Fibroblast of gingiva (primary cell): ENCODE measurements around the gene HOMER1.

ENCODE experiments used
- DNase-seq: peaks from one replicate; pipeline ENCODE4 v3.0.0-alpha.2; 2011; ENCODE audit warnings: low read depth

Gene HOMER1

GRCh38 chr5:79513704-79514390, at the start of gene HOMER1:
Gene HOMER1, minus strand, starts transcription at chr5:79514134. Its CDS starts 1,360 bp downstream, at chr5:79512774.
- peak; percentile 75 for DNase-seq

GRCh38 chr5:79563247-79563590, 49.3 kb upstream of the HOMER1 start:
- no peak for DNase-seq

GRCh38 chr5:79562351-79563246, 48.7 kb upstream of the HOMER1 start:
- DNase-seq = peak; percentile 76

- no peak for DNase-seq
Measured at GRCh38 chr5:79561525-79561893, 47.6 kb upstream of the HOMER1 start.

- DNase-seq = no peak
Measured at GRCh38 chr5:79560771-79561524, 47.0 kb upstream of the HOMER1 start.

GRCh38 chr5:79555418-79555817, 41.5 kb upstream of the HOMER1 start:
- no peak for DNase-seq

- DNase-seq = peak; percentile 79
Measured at GRCh38 chr5:79552984-79553383, 39.0 kb upstream of the HOMER1 start.

- DNase-seq = no peak
Measured at GRCh38 chr5:79547982-79548381, 34.0 kb upstream of the HOMER1 start.

- no peak for DNase-seq
Measured at GRCh38 chr5:79547429-79547822, 33.5 kb upstream of the HOMER1 start.

GRCh38 chr5:79546782-79547428, 33.0 kb upstream of the HOMER1 start:
- DNase-seq = peak; percentile 83

GRCh38 chr5:79544131-79544530, 30.2 kb upstream of the HOMER1 start:
- DNase-seq = no peak

- no peak for DNase-seq
Measured at GRCh38 chr5:79540939-79541338, 27.0 kb upstream of the HOMER1 start.

- no peak for DNase-seq
Measured at GRCh38 chr5:79536193-79536906, 22.4 kb upstream of the HOMER1 start.

- no peak for DNase-seq
Measured at GRCh38 chr5:79535477-79536192, 21.7 kb upstream of the HOMER1 start.

- DNase-seq = no peak
Measured at GRCh38 chr5:79529110-79529509, 15.2 kb upstream of the HOMER1 start.

GRCh38 chr5:79527431-79527830, 13.5 kb upstream of the HOMER1 start:
- DNase-seq = no peak

GRCh38 chr5:79526928-79527327, 13.0 kb upstream of the HOMER1 start:
- DNase-seq = no peak

GRCh38 chr5:79526493-79526892, 12.6 kb upstream of the HOMER1 start:
- no peak for DNase-seq

GRCh38 chr5:79521156-79521555, 7.2 kb upstream of the HOMER1 start:
- DNase-seq = no peak

GRCh38 chr5:79518718-79519117, 4.8 kb upstream of the HOMER1 start:
- DNase-seq = no peak

- DNase-seq = no peak
Measured at GRCh38 chr5:79517601-79518000, 3.7 kb upstream of the HOMER1 start.
